CD4-positive, CD25-positive, alpha-beta regulatory T cell (primary cell): ENCODE results near the gene ALDH3B2. TPM values are rescaled to one million over a fixed set of nuclear protein-coding genes. Genes with fewer than 3 reads are reported as not detected.
"Not testable (repeated sequence)": the region's sequence is repeated elsewhere in the genome, so short reads cannot be mapped to it uniquely, and the experiment has no call there.

ENCODE experiments used
- ATAC-seq, 2 donors: fragments of 150-1000 bp; cut with Tn5 transposase; one replicate each; pipeline ENCODE4 v1.10.0; 2021; ENCODE audit warnings: low read depth in 2 of 2, moderate number of reproducible peaks in 2 of 2, moderate library complexity in 1 of 2
- DNase-seq, 3 donors: peaks; one replicate each; pipeline versions ENCODE4 v3.0.0 to v3.0.0-alpha.2; 2012 to 2022; ENCODE audit warnings: mixed read lengths in 1 of 3
- H3K27ac ChIP-seq: one replicate; pipeline ENCODE4 v1.7.0; 2013; ENCODE audit warnings: mild to moderate bottlenecking, low read length; ENCODE audit not compliant: insufficient read depth, poor library complexity, severe bottlenecking
- H3K27me3 ChIP-seq: one replicate; pipeline ENCODE4 v1.7.0; 2013; ENCODE audit warnings: low read length; ENCODE audit not compliant: control insufficient read depth, insufficient read depth
- H3K36me3 ChIP-seq: one replicate; pipeline ENCODE4 v1.7.0; 2013; ENCODE audit warnings: mild to moderate bottlenecking, low read length, moderate library complexity; ENCODE audit not compliant: control insufficient read depth, insufficient read depth
- H3K4me1 ChIP-seq: 2 replicates; pipeline ENCODE4 v1.7.0; 2013; ENCODE audit warnings: mild to moderate bottlenecking, low read length; ENCODE audit not compliant: insufficient read depth, control insufficient read depth, poor library complexity, severe bottlenecking
- H3K4me3 ChIP-seq: one replicate; pipeline ENCODE4 v1.7.0; 2013; ENCODE audit warnings: low read depth, mild to moderate bottlenecking, low read length, moderate library complexity
- H3K9me3 ChIP-seq, 2 experiments: 1 replicate in 1 of 2; 2 replicates in 1 of 2; pipeline ENCODE4 v1.7.0; 2013; ENCODE audit warnings: low read length in 2 of 2, mild to moderate bottlenecking in 1 of 2, moderate library complexity in 1 of 2; ENCODE audit not compliant: control insufficient read depth in 2 of 2
- H3K27ac Mint-ChIP-seq, 3 donors: one replicate each; pipeline ENCODE4 v1.8.0; 2020 to 2022; ENCODE audit warnings: mild to moderate bottlenecking in 3 of 3, mixed read lengths in 3 of 3, moderate library complexity in 2 of 3
- H3K27me3 Mint-ChIP-seq: one replicate; pipeline ENCODE4 v1.8.0; 2022; ENCODE audit warnings: mild to moderate bottlenecking, mixed read lengths
- H3K36me3 Mint-ChIP-seq: one replicate; pipeline ENCODE4 v1.8.0; 2020; ENCODE audit warnings: mixed read lengths
- H3K4me1 Mint-ChIP-seq, 4 donors: one replicate each; pipeline ENCODE4 v1.8.0; 2020 to 2022; ENCODE audit warnings: mixed read lengths in 4 of 4, mild to moderate bottlenecking in 1 of 4
- H3K4me3 Mint-ChIP-seq, 4 donors: one replicate each; pipeline ENCODE4 v1.8.0; 2020 to 2022; ENCODE audit warnings: mild to moderate bottlenecking in 4 of 4, mixed read lengths in 4 of 4, moderate library complexity in 3 of 4
- H3K9me3 Mint-ChIP-seq, 7 donors: one replicate each; pipeline ENCODE4 v1.8.0; 2020 to 2022; ENCODE audit warnings: mixed read lengths in 7 of 7, mild to moderate bottlenecking in 3 of 7, moderate library complexity in 2 of 7
- polyA plus RNA-seq, 4 donors: library from polyadenylated mRNA; unstranded; fragments of 300-500 nt; fragmentation: Illumina TruSeq; gene quantifications; one replicate each; pipeline ENCODE4 v1.2.3, GENCODE V29; 2021
- total RNA-seq: library from RNA; stranded (reverse); gene quantifications from one replicate; pipeline ENCODE4 v1.2.3, GENCODE V29; 2022

Gene ALDH3B2
- total and polyA plus RNA-seq, 5 donors from 2014 or later = not detected

DNA sequence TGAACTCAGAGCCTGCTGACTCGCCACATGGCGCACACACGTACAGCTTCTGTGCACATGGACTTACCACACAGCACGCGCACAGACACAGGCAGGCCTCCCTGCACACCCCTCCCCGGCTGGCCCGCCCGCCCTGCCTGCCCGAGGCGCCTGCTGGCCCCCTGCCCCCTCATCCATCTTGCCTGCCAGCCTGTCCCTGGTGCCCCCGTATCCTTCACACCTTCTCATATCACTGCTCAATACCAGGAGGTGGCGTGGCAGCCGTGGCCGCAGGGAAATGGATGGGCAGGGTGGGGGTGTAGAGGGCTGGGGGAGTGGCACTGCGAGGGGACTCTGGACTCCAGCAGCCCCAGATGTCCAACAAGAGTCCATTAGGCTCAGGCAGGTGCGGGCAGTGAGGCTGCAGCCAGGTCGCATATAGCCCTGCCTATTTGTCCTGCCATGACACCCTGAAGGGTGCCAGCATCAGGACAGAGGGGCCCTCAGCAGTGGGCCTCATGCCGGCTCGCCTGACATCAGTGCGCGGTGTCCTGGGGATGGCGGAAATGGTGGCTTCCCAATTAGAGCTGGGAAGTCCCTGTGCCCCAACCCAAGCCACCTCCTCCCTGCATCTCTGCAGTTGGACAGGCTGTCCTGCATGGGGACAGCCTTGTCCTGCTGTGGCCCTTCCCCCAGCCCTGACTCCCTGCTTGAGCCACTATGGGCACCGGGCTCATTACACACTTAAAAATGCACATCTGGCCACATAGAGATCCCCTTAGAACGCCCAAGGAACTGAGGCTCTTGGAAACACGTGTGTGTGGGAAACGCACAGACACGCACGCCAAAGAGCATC, 32.9 kb downstream of the ALDH3B2 start:
- no peak overlapping the region for H3K27ac Mint-ChIP-seq
- no peak overlapping the region for H3K4me3 Mint-ChIP-seq
- H3K27me3 Mint-ChIP-seq = peaks cover 4% of the 10 kb centered on the region

GRCh38 chr11:67640758-67641337, 33.6 kb downstream of the ALDH3B2 start:
- no peaks in the 10 kb centered on the region for H3K36me3 Mint-ChIP-seq

More for the DNA sequence above, 32.9 kb downstream of the ALDH3B2 start:
- no peaks in the 10 kb centered on the region for H3K9me3 Mint-ChIP-seq
- DNase-seq = no peak
- H3K27ac ChIP-seq = no peak overlapping the region
- peaks cover 0 to 13% (median 6%) of the 10 kb centered on the region in 4 donors for H3K4me1 Mint-ChIP-seq
- H3K4me3 ChIP-seq = no peak overlapping the region
- no peaks in the 10 kb centered on the region for H3K36me3 Mint-ChIP-seq
- no peaks in the 10 kb centered on the region for H3K27me3 ChIP-seq
- no peaks in the 10 kb centered on the region for H3K36me3 ChIP-seq
- ATAC-seq = no peak
- H3K4me1 ChIP-seq = peaks cover 7% of the 10 kb centered on the region
- no peaks in the 10 kb centered on the region for H3K9me3 ChIP-seq

GRCh38 chr11:67640021-67640757, 34.2 kb downstream of the ALDH3B2 start:
- no peaks in the 10 kb centered on the region for H3K36me3 Mint-ChIP-seq

More at GRCh38 chr11:67640758-67641337, 33.6 kb downstream of the ALDH3B2 start:
- Mint-ChIP-seq H3K4me3 (no peak overlapping the region), H3K4me1 (peaks cover 0 to 7% (median 0%) of the 10 kb centered on the region in 4 donors), H3K27ac (no peak overlapping the region), H3K9me3 (no peaks in the 10 kb centered on the region), H3K27me3 (peaks cover 4% of the 10 kb centered on the region)
- Histone ChIP-seq H3K9me3 (no peaks in the 10 kb centered on the region), H3K4me1 (peaks cover under 1% of the 10 kb centered on the region), H3K27ac (no peak overlapping the region), H3K27me3 (no peaks in the 10 kb centered on the region), H3K4me3 (no peak overlapping the region), H3K36me3 (no peaks in the 10 kb centered on the region)
- DNase-seq (no peak), ATAC-seq (no peak)

GRCh38 chr11:67639438-67639859, 35.0 kb downstream of the ALDH3B2 start, which contains the start of gene TBX10:
TBX10 (minus strand) TSS chr11:67639763; CDS start chr11:67639472, 291 bp downstream.
- no peak within 1 kb of the TSS for H3K27ac Mint-ChIP-seq

More at GRCh38 chr11:67640021-67640757, 34.2 kb downstream of the ALDH3B2 start:
- no peaks in the 10 kb centered on the region for H3K27me3 ChIP-seq
- H3K4me1 ChIP-seq = no peaks in the 10 kb centered on the region
- H3K27ac ChIP-seq = no peak overlapping the region
- peak in 2 of 3 donors; percentile 49 to 59 for DNase-seq
- Mint-ChIP-seq H3K27ac (no peak overlapping the region), H3K27me3 (peaks cover 4% of the 10 kb centered on the region), H3K4me1 (peaks cover 0 to 7% (median 0%) of the 10 kb centered on the region in 4 donors), H3K9me3 (no peaks in the 10 kb centered on the region), H3K4me3 (no peak overlapping the region)
- no peak overlapping the region for H3K4me3 ChIP-seq
- no peaks in the 10 kb centered on the region for H3K9me3 ChIP-seq
- peak; percentile 63 to 64 for ATAC-seq
- no peaks in the 10 kb centered on the region for H3K36me3 ChIP-seq

GRCh38 chr11:67638535-67639437, 35.6 kb downstream of the ALDH3B2 start:
- H3K4me3 Mint-ChIP-seq = no peak overlapping the region
- Histone ChIP-seq H3K27me3 (no peaks in the 10 kb centered on the region), H3K4me3 (no peak overlapping the region), H3K36me3 (no peaks in the 10 kb centered on the region), H3K4me1 (no peaks in the 10 kb centered on the region), H3K9me3 (no peaks in the 10 kb centered on the region), H3K27ac (no peak overlapping the region)
- H3K4me1 Mint-ChIP-seq = peaks cover 0 to 2% (median 0%) of the 10 kb centered on the region in 4 donors
- DNase-seq = no peak
- ATAC-seq = no peak
- H3K27me3 Mint-ChIP-seq = peaks cover 4% of the 10 kb centered on the region
- H3K36me3 Mint-ChIP-seq = no peaks in the 10 kb centered on the region
- H3K9me3 Mint-ChIP-seq = no peaks in the 10 kb centered on the region
- peak overlapping the region in 1 of 3 donors; percentile 78 for H3K27ac Mint-ChIP-seq

More at GRCh38 chr11:67639438-67639859, 35.0 kb downstream of the ALDH3B2 start, which contains the start of gene TBX10:
- DNase-seq = no peak
- Histone ChIP-seq H3K27ac (no peak within 1 kb of the TSS), H3K27me3 (no peaks in the 10 kb centered on the region), H3K9me3 (no peaks in the 10 kb centered on the region), H3K36me3 (no peaks in the 10 kb centered on the region), H3K4me1 (no peaks in the 10 kb centered on the region), H3K4me3 (no peak within 1 kb of the TSS)
- no peaks in the 10 kb centered on the region for H3K36me3 Mint-ChIP-seq
- H3K4me1 Mint-ChIP-seq = peaks cover 0 to 7% (median 0%) of the 10 kb centered on the region in 4 donors
- no peaks in the 10 kb centered on the region for H3K9me3 Mint-ChIP-seq
- H3K27me3 Mint-ChIP-seq = peaks cover 4% of the 10 kb centered on the region
- no peak within 1 kb of the TSS for H3K4me3 Mint-ChIP-seq
- ATAC-seq = no peak

DNA sequence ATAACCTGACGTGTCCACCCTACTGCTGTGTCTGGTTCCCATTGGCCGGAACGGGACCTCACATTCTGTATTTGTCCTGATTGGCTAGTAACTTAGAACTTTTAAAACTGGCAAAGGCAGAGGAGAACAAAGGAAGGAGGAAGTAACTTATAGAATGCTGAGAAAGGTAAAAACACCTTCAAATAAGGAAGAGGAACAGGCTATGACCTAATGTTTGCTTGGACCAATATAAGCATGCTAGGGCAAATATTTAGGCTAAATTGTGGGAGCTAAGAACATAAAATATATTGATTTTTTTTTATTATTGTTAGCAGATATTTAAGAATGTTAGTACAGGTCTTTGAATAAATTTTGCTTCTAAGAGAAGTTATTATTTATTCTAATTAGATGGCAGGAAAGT, 37.0 kb downstream of the ALDH3B2 start:
- not testable (repeated sequence) for H3K4me3 Mint-ChIP-seq, H3K27ac ChIP-seq, H3K4me3 ChIP-seq, H3K9me3 ChIP-seq, H3K36me3 Mint-ChIP-seq, H3K36me3 ChIP-seq, H3K27me3 Mint-ChIP-seq, H3K9me3 Mint-ChIP-seq, H3K4me1 ChIP-seq, ATAC-seq, H3K4me1 Mint-ChIP-seq, DNase-seq, H3K27me3 ChIP-seq, H3K27ac Mint-ChIP-seq

GRCh38 chr11:67636962-67637361, 37.5 kb downstream of the ALDH3B2 start:
- peak overlapping the region in 1 of 3 donors; percentile 10 for H3K27ac Mint-ChIP-seq
- H3K36me3 Mint-ChIP-seq = no peaks in the 10 kb centered on the region
- no peak for ATAC-seq

More at GRCh38 chr11:67636962-67637361, 37.5 kb downstream of the ALDH3B2 start:
- no peaks in the 10 kb centered on the region for H3K27me3 ChIP-seq
- DNase-seq = no peak
- H3K27ac ChIP-seq = no peak overlapping the region
- no peak overlapping the region for H3K4me3 ChIP-seq
- no peaks in the 10 kb centered on the region for H3K9me3 ChIP-seq
- H3K36me3 ChIP-seq = no peaks in the 10 kb centered on the region
- peaks cover 0 to 2% (median 0%) of the 10 kb centered on the region in 4 donors for H3K4me1 Mint-ChIP-seq
- H3K27me3 Mint-ChIP-seq = peaks cover 4% of the 10 kb centered on the region
- H3K4me3 Mint-ChIP-seq = no peak overlapping the region
- no peaks in the 10 kb centered on the region for H3K4me1 ChIP-seq
- no peaks in the 10 kb centered on the region for H3K9me3 Mint-ChIP-seq
